ENCODE data around the gene FRAS1.
"Not testable (repeated sequence)": the region's sequence is repeated elsewhere in the genome, so short reads cannot be mapped to it uniquely, and the experiment has no call there.

Gene FRAS1

DNA sequence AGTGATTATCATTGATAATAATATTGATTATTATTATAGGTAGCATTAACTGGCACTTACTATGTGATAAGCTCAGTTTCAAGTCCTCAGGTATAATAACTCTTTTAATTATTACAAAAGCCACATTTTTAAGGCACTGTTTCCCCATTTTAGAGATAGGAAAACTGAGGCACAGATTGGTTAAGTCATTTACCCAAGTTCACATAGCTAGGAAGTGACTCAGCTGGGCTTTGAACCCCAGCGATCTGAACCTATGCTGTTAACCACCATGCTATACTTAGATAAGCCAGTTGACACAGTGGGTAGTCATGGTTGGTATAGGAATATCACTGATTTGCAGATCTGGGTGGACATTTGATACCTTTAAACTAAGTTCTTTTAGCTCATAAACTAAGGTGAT lies 110.4 kb downstream of the FRAS1 start:
- no peak for DNase-seq

DNA sequence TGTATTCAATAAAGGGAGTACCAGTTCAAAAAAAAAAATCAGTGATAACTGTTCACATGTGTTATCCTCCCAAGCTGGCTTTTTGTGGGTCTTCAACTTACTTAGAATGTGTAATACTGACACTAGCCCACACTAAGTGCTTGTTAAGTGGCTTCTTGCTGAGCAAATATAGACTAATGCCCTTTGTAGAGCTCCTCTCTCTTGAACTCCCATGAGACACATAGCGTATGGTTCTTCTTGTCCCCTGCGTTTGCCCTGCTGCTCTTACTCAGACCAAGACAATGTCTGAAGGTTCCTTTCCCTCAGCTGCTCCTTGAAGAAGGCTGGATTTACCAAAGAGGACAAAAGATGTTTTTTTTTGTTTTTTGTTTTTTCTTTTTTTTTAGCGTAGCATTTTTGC lies 110.9 kb downstream of the FRAS1 start:
- DNase-seq: no peak

DNA sequence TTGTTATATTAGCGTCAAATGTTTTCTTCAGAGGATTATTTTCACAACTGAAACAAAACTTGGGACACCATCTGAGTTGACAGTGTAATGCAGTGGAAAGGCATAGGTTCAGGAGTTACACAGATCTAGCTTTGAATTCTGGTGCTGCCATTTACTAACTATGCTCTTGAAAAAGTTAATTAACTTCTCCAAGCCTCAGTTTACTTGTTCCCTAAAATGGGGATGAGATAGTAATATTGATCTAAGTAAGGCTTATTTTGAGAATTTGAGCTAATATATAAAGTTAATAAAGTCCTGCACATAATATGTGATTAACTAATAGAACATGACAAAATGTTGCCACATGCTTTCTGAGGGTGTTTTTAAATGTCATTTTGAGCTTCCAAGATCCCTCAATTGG lies 112.6 kb downstream of the FRAS1 start:
- DNase-seq: no peak

DNA sequence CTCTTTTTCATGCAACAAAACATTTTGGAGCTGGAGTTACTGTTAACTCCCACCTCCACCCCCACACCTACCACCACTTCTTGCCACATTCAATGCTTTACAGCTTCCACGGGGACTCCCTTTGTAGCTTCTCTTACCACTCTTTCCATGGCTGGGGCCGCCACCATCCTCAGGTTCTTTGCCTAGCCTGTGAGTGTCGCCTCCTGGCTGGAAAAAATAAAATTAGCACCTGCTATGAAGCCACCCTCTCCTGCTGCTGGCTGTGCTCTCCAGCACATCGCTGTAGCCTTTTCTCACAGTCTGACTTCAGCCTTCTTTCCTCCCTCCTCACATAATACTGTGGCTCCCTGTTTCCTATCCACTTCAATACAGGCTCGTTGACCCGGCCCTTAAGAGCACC lies 114.4 kb downstream of the FRAS1 start:
- no peak for DNase-seq

DNA sequence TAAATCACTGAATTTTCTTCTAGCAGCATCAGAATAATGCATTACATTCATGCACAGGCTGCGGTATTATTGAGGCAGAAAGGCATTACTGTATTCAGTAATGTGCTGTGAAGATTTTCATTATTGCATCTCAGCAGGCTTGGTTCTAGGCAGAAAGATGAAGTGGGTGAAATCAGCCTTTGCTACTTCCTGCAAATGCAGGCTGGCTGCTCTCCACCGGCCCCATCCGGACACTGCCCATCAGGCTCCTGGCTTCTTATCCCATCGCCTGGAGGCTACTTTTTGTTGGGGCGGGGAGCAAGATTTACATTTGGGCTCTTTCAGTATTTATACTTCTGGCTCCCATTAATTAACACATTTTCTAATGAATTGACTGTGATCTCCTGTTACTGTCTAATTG lies 117.8 kb downstream of the FRAS1 start:
- DNase-seq: no peak

DNA sequence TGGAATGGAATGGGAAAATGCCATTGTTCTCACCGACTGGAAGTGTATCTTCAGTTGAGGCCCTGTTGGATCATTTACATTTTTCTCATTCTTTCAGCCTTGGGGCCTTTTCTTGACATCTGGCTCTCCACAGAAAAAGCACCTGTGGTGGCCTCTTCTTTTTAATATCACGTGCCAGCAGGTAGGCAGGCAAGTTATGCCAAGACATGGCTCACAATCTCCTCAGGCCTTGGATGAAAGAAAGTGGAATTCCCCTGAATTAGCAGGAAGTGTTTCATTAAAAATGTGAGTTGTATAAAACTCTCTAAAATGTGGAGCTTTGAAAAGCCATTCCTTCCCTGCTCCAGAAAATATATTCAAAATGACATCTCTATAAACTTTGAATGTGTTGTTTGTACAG lies 122.1 kb downstream of the FRAS1 start:
- no peak for DNase-seq

DNA sequence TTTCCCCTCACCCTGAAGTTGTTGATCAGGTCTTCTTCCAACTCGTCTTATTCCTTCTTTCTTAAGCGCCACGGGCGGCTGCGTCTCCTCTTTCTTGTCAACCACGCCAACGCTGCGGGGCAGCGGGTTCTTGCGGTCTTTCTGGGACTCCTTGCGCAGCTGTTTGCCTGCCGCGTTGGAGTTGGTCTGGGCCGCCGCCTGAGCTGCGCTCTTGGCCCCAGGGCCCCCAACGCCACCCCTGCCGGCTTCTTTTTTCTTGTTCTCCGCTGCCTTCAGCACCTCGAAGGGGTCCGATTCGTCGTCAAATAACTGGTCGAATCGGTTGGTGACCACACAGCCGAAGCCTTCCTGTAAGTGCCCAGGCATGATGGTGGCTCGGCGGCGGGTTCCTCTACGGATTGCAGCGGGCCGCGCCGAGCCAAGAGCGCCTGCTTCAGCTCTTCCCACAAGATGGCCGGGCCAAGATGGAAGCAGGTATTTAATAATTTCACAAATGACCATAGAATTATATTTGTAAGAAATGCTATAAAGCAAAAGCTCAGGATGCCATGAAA lies 124.6 kb downstream of the FRAS1 start:
- not testable (repeated sequence) for DNase-seq

DNA sequence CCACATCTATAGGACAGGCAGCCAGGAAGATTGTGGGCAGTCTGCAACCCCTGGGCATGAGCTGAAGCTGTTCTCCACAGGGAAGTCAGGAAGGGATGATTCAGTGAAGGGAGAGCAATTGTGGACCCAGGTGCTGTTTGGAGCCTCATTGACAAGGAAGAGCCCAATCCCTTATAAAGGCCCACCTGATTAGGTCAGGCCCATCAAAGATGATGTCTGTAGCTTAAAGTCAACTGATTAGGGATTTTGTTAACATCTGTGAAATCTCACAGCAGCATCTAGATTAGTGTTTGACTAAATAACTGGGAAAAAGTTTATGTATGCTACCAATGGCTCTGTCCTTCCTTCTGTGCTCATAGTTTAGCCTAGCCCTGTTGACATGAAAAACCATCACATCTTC lies 127.5 kb downstream of the FRAS1 start:
- no peak for DNase-seq

DNA sequence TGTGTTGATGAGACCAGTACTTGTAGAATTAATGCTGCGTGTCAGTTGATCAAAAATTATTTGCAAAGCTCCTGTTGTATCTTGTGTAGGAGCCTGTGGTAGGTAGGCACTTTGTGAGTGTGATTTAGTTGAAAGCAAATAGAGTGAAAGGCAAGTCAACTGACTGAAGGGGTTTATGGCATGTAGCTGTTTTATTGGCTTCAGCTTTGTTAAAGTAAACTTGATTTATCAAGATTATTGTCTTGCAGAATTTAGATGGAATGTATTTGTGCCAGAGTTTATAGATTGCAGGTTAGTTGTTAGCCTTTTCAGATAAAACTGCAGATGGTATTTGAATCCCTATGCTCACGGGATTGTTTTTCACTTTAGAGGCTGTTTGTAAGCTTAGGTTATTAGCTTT lies 128.0 kb downstream of the FRAS1 start:
- no peak for DNase-seq

DNA sequence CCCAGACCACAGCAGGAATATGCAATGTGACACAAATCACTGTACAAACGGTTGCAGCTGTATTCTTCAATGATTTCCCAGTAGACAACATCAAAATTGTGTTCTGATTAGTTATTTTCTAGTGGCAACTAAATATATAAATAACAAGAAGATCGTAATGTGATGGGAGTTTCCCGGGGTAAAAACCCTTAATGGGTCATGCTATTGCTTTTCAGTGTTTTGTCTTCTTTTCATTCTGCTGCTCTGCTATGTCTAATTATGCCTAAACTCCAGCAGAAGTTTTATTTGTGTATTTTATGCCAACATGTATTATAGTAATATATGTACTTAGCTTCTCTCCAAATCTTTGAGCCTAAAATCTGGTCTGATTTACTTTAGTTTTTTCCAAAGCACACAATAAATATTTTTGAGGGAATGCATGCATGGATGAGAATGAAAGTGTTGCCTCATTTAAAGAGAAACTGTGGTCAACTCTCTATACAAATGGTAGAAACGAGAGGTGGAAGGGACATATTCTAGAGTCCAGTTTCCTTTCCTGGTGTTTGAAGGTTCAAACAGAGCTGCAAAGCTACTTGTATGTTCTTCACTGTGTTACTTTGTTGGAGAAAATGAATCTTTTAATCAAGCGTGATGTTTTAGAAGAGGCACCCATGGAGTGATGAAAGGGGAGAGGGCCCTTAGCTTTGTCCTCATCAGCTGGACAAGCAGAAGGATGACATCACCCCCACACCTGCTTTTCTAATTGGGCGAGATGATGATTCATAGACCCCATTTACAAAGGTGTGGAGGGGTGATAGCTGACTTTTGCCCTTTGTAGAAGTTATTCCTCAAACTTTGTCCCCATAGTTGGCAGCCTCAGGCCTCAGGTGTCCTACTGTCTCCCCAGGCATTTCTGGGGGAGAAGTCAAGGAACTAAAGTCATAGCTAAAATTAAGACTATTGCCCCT lies 129.7 kb downstream of the FRAS1 start:
- no peak for DNase-seq

DNA sequence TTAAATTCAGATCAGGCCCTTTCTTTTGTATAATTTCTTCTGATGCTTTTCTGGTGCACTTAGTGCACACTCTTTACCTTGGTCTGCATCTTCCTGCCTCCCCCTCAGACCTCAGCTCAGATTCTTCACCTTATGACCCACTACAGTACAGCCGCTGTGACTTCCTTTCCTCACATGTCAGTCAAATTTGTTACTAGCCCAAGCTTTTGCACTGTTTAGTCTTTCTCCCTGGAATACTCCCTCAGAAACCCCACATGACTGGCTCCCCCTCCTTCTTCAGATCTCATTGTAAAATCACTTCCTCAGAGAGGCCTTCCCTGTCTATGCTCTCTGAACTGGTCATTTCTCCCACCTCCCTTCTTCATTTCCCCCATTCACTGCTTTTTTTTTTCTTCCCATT lies 132.9 kb downstream of the FRAS1 start:
- no peak for DNase-seq

DNA sequence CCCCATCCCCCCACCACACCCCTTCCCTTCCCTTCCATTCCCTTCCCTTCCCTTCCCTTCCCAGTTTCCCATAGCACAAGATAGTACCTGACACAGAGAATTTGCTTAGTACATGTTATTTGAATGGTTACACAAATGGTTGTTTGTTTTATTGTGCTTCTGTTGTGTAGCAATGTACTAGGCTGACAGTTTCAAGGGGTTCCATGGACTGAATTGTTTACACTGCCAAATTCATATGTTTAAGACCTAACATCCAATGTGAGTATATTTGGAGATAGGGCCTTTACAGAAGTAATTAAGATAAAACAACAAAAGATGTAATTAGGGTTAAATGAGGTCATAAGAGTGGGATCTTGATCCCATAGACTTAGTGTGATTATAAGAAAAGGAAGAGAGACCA lies 133.5 kb downstream of the FRAS1 start:
- no peak for DNase-seq

DNA sequence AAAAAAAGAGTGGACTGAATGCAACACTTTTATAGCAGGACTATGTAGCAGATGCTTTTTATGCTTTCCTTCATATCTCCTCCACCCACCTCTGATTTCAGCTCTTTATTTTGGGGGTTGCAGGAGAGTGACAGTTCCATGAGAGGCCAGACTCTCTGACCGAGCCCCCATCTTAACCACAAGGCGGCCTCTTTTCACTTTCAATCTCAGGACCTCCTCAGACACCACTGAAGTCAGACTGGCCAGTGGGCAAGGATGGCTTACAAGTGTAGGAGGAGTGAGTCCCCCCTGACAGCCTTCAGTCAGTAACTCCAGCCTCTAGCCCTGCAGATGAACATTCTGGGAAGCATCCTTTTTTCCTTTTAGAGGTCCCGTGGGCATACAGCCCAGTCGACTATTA lies 140.8 kb downstream of the FRAS1 start:
- no peak for DNase-seq

DNA sequence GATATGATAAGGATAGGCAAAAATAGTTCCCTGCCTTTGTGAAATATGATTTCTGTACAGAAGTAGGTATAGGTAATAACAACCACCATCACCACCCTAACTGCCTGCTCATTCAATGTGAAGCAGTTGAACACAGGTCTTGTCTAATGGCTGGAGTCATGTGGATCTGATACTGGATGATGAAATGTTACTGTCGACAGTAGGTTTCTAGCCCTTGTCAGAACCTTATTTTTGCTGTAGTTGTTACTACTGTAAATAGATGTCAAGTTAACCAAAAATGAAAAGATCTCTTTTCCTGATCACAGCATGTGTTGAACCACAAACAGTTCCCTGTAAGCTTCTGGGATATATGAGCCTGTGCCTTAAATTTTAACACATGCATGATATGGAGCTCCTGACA lies 142.9 kb downstream of the FRAS1 start:
- no peak for DNase-seq

DNA sequence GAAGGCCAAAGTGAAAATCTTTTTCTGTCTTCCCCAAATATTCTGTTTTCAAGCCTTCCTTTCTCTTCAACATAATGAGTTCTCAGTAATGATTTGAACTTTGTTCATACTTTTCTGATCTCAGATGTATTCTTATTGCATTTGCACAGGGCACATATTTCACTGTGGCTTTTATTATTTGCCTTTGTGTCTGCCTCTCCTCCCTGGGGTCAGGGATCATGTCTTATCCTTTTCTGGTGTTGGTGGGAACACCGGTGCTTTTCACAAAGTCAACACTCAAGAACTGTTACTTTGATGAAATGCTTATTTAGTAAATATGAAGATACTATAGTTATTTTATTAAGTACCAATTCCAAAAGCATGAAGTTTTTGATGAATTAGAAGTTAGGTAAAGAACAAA lies 143.8 kb downstream of the FRAS1 start:
- DNase-seq: no peak

DNA sequence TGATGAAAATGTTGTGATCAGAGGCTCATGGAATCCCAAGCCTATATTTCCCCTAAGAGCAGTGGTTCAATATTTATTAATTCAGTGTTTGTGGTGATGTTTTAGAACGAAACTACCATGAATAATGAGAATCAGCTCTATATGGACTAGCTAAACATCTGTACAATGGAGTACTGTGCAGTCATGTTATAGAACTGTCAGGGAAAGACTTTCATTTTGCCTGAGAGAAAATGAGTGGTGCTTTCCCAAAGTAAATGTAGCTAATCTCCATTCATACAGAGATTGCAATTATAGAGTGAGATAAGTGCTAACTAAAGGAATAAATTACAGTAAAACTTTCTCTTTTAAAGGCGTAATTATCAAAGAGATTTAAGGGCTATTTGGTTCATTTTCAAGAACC lies 147.1 kb downstream of the FRAS1 start:
- DNase-seq: no peak

DNA sequence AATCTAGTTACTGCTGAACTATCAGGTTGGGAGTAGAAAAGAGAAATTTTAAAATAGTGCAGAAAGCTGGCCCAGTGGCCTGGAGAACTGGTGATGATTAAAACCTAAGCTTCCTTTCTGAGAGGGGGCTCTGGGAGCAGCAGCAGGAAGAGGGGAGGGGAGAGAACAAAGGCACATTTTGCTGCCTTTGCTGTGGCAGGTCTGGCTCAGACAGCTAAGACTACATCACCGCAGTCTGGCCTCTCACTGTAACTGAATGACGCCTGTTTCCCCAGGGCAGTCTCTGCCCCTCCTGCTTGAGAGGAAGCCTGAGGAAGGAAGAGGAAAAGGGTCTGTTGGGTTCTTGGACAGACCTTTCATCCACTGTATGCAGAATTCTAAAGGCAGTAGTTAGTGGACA lies 148.5 kb downstream of the FRAS1 start:
- DNase-seq: no peak

DNA sequence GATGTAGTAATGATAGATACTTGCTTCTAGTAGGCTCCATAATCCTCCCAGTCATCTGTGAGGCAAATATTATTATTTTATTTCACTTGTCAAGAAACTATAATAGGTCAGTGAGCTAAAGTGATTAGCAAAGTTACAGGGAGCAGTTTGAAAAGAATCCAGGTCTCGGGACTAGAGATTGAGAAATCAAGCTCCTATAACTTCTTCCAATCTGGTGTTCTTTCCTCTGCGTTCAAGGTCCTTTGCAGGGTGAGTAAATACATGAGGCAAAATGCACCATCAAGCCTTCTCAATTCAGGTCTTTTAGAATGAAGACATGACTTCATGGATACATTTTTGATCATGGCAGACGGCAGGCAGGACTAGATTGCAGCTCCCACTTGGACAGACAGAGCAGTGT lies 150.4 kb downstream of the FRAS1 start:
- DNase-seq: no peak

DNA sequence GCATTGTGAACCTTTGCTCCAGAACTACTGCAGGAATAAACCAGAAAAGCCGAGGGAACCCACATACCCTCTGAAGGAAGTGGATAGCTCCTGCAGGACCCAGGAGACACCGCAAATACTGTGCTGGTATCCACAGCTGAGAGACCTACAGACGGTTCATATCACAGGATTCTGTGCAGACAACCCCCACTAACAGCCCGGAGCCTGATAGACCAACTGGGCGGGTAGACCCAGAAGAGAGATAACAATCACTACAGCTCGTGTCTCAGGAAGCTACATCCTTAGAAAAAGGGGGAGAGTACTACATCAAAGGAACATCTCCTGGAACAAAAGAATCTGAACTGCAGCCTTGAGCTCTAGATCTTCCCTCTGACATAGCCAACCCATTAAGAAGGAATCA lies 150.8 kb downstream of the FRAS1 start:
- no peak for DNase-seq

DNA sequence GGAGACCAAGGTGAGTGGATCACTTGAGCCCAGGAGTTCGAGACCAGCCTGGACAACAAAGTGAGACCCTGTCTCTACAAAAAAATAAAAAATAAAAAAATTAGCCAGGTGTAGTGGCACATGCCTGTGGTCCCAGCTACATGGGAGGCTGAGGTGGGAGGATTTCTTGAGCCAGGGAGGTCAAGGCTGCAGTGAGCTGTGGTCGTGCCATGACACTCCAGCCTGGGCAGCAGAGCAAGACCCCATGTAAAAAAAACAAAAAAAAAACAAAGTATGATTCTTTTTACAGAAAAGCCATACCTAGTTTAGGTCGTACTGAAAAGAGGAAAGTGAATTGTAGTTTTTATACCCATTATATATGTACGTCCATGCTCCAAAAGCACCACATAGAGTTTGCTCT lies 151.8 kb downstream of the FRAS1 start:
- DNase-seq: not testable (repeated sequence)

DNA sequence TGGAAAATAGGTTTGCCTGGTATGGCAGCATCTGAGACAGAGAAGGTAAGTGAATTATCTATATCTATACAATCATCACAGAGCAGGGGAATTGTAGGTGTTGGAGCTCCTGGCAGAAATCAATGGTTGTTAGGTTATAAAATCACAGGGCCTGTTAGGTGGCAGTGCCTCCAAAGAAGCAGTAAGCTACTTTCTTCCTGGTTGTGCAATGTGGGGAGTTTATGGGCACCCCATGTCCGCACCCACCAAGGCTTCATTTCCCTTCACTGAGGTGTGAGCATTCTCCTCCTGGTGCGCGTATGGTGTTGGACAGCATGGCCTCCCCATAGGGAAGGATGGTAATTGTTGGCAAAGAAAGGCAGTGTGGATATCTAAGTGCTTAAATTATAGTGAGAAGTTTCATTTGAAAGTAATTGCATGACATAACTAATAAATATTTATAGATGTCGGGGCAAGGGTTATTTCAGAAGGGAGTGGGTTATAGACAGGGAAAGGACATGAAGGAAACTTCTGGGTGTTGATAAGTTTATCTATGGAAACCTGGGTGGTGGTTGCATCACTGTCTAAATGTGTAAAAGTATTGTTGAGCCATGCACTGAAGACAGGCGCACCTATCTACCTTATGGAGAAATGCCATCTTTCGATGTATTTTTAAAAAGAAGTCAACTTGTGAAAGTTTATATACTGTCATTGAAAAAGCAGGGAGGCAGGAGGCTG lies 153.7 kb downstream of the FRAS1 start:
- no peak for DNase-seq

DNA sequence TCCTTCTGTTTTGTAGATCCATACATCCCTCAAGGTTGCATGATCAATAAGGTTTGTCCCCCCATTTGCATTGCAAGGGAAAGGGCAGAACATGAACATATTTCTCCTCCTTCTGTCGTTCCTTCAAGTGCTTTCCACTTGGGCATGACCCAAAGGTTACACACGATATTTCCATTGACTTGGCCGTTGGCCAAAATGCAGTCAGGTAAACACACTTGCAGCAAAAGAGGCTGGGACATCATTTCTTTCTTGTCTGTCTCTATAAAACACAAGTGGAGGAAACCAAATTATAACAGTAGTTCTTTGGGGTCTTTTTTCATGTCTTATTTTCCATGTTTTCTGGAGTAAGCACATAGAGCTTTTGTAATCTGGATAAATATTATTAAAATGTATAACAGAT lies 156.1 kb downstream of the FRAS1 start:
- no peak for DNase-seq

DNA sequence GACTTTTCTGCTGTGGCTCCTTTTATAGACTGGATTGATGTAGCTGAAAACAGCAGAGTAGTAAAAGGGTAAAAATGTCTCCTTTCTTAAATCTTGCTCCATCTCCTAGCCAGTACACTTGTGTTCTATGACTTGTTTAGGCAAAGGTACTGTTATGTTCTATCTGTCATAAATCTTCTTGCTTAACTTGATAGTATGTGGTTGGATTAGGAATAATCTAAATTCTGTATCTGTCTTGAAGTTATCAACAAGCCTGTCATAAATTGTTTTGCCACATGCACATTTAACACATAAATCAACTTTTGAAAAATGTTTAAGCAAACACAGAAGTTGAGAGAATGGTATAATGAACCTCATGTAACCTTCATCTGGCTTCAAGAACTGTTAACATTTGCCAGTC lies 157.0 kb downstream of the FRAS1 start:
- DNase-seq: no peak

DNA sequence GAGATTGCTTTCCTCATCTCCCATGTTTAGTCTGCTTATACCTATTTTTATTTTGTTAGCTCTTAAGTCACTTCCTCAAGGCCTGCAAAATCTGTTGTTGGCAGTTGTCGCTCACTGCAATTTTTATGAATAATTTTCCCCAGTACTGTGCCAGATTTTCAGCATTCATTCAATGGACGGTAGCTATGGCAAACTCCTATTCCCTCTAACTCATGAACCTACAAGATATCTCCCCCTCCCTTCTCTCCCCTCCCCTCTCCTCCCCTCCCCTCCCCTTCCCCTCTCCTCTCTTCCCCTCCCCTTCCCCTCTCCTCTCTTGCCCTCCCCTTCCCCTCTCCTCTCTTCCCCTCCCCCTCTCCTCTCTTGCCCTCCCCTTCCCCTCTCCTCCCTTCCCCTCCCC lies 160.4 kb downstream of the FRAS1 start:
- no peak for DNase-seq
